C4-2B (cell line): Measurements from ENCODE around the gene ROS1.

ENCODE experiments used
- CTCF ChIP-seq: fragments of 450-650 bp; conservative IDR thresholded peaks from 2 replicates; pipeline ENCODE4 v1.5.1; 2017; ENCODE audit warnings: mild to moderate bottlenecking
- ZFX ChIP-seq: fragments of 450-650 bp; IDR thresholded peaks from 2 replicates; pipeline ENCODE4 v1.6.1; 2017

DNA sequence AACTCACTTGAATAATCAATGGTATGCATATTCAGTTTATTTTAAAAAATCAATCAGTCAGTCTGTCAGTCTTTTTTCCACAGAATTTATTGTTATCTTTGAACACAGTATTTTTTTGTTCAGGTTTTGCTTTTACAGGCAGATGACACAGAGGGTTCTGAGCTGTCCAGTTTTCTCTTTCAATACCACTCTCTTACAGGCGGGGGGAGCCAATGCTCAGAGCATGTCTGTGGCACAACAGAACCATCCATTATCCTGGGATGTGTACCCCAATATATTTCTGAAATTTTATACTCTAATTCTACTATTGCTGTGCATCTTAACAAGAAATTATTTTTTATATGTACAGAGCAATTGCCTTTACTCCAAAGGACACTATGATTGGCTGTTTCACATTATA lies 21.2 kb downstream of the ROS1 start:
- TF ChIP-seq CTCF, result peak; percentile 17; the same call in 1 of the 2 replicates
- no peak for TF ChIP-seq ZFX
